Neutrophil (primary cell): Measurements from ENCODE around the gene PALM.
A peak's percentile ranks its signal among the peaks of the same experiment; 100 is the strongest.

Experiments used
- H3K27ac ChIP-seq: fragments of 200-600 bp; sonication (generic); 2 replicates; pipeline ENCODE4 v1.5.1; 2016; ENCODE audit warnings: mild to moderate bottlenecking, moderate library complexity
- H3K27me3 ChIP-seq: fragments of 200-600 bp; sonication (generic); 2 replicates; pipeline ENCODE4 v1.6.0; 2016; ENCODE audit warnings: mild to moderate bottlenecking
- H3K36me3 ChIP-seq: fragments of 200-600 bp; sonication (generic); 2 replicates; pipeline ENCODE4 v1.5.1; 2017
- H3K4me1 ChIP-seq, 2 experiments: fragments of 200-600 bp in 1 of 2; sonication (generic) in 1 of 2; 1 replicate in 1 of 2; 2 replicates in 1 of 2; pipeline versions ENCODE4 v1.5.1 to v1.6.1; 2013 to 2016; ENCODE audit warnings: low read depth in 1 of 2, low read length in 1 of 2, mild to moderate bottlenecking in 1 of 2, moderate library complexity in 1 of 2; ENCODE audit not compliant: control insufficient read depth in 1 of 2, insufficient read depth in 1 of 2
- H3K4me3 ChIP-seq, 2 experiments: fragments of 200-600 bp in 1 of 2; sonication (generic) in 1 of 2; 1 replicate in 1 of 2; 2 replicates in 1 of 2; pipeline ENCODE4 v1.5.1; 2013 to 2016; ENCODE audit warnings: low read depth in 1 of 2, low read length in 1 of 2, mild to moderate bottlenecking in 1 of 2, moderate library complexity in 1 of 2
- H3K9me3 ChIP-seq: fragments of 200-600 bp; sonication (generic); 2 replicates; pipeline ENCODE4 v1.5.1; 2016
- CTCF ChIP-seq: fragments of 200-600 bp; sonication (generic); IDR thresholded peaks from 2 replicates; pipeline ENCODE4 v1.5.1; 2016; ENCODE audit warnings: antibody characterized with exemption

PALM gene

GRCh38 chr19:678791-679388 lies 29.8 kb upstream of the PALM start:
- no peaks in the 10 kb centered on the region for H3K36me3 ChIP-seq
- H3K27ac ChIP-seq: peak overlapping the region; percentile 88
- no peaks in the 10 kb centered on the region for H3K9me3 ChIP-seq
- peaks cover 6% of the 10 kb centered on the region for H3K27me3 ChIP-seq
- peak overlapping the region; percentile 68 to 69 for H3K4me3 ChIP-seq
- H3K4me1 ChIP-seq: peaks cover 49 to 68% of the 10 kb centered on the region in 2 experiments
- TF ChIP-seq CTCF: no peak

- TF ChIP-seq CTCF: no peak
- Histone ChIP-seq H3K27me3 (peaks cover 6% of the 10 kb centered on the region), H3K36me3 (no peaks in the 10 kb centered on the region), H3K27ac (peak overlapping the region; percentile 88), H3K4me3 (peak overlapping the region; percentile 68 to 69), H3K4me1 (peaks cover 49 to 64% of the 10 kb centered on the region in 2 experiments), H3K9me3 (no peaks in the 10 kb centered on the region)
Observed at GRCh38 chr19:679418-680286, 29.1 kb upstream of the PALM start.

GRCh38 chr19:680287-681028 lies 28.3 kb upstream of the PALM start:
- Histone ChIP-seq H3K27ac (peak overlapping the region; percentile 88), H3K36me3 (no peaks in the 10 kb centered on the region)
- peak; percentile 88 for TF ChIP-seq CTCF

GRCh38 chr19:681029-682019 lies 27.4 kb upstream of the PALM start:
- Histone ChIP-seq H3K4me3 (peak overlapping the region; percentile 68 to 69), H3K27ac (peak overlapping the region; percentile 88)
- no peak for TF ChIP-seq CTCF

More at GRCh38 chr19:680287-681028, 28.3 kb upstream of the PALM start:
- Histone ChIP-seq H3K27me3 (peaks cover 3% of the 10 kb centered on the region), H3K4me1 (peaks cover 45 to 58% of the 10 kb centered on the region in 2 experiments), H3K9me3 (no peaks in the 10 kb centered on the region), H3K4me3 (peak overlapping the region; percentile 68 to 69)

More at GRCh38 chr19:681029-682019, 27.4 kb upstream of the PALM start:
- Histone ChIP-seq H3K36me3 (no peaks in the 10 kb centered on the region), H3K27me3 (no peaks in the 10 kb centered on the region), H3K4me1 (peaks cover 39 to 51% of the 10 kb centered on the region in 2 experiments), H3K9me3 (no peaks in the 10 kb centered on the region)
